Colonic mucosa (tissue), 4 donors: ENCODE results near the gene ESYT2. TPM values are rescaled to one million over a fixed set of nuclear protein-coding genes. Genes with fewer than 3 reads are reported as not detected.

ENCODE experiments used
- DNase-seq: peaks from one replicate; pipeline ENCODE4 v3.0.0-alpha.2; 2020
- H3K27ac ChIP-seq: fragments of 200-600 bp; one replicate; pipeline ENCODE4 v1.8.0; 2021
- H3K27me3 ChIP-seq: fragments of 200-600 bp; one replicate; pipeline ENCODE4 v1.8.0; 2021
- H3K36me3 ChIP-seq: fragments of 200-600 bp; one replicate; pipeline ENCODE4 v1.8.0; 2021
- H3K4me1 ChIP-seq: fragments of 200-600 bp; one replicate; pipeline ENCODE4 v1.8.0; 2021; ENCODE audit warnings: mild to moderate bottlenecking
- H3K4me3 ChIP-seq: fragments of 200-600 bp; one replicate; pipeline ENCODE4 v1.8.0; 2021
- H3K9ac ChIP-seq, 2 donors: one replicate each; pipeline ENCODE4 v1.7.0; 2013; ENCODE audit warnings: control low read depth in 2 of 2, low read depth in 2 of 2, low read length in 2 of 2
- H3K9me3 ChIP-seq: fragments of 200-600 bp; one replicate; pipeline ENCODE4 v1.8.0; 2021
- CTCF ChIP-seq: fragments of 200-600 bp; IDR thresholded peaks from one replicate; pipeline ENCODE4 v1.8.0; 2022; ENCODE audit warnings: antibody characterized with exemption, mild to moderate bottlenecking
- intact Hi-C: fragments of 100-400 bp; cut with DNase I; formaldehyde crosslinking; loops from one replicate; pipeline ENCODE4 v1.14.1; 2022
- total RNA-seq, 2 donors: library from RNA; stranded (reverse); fragmentation: NEBNext Ultra II Directional in 1 of 2; extraction: Animal tissue kit (Norgen Biotek cat#: 25700) in 1 of 2; gene quantifications; one replicate each; pipeline ENCODE4 v1.2.1, GENCODE V29; 2021
- donor health status: healthy.
- donor health status: DM: no; HTN: no; CAD: no.
- donor health status: DM: no; HTN: no; CAD: no.

ESYT2 gene
- total RNA-seq, 2 donors from 2014 or later, result 57.5 to 105 TPM

DNA sequence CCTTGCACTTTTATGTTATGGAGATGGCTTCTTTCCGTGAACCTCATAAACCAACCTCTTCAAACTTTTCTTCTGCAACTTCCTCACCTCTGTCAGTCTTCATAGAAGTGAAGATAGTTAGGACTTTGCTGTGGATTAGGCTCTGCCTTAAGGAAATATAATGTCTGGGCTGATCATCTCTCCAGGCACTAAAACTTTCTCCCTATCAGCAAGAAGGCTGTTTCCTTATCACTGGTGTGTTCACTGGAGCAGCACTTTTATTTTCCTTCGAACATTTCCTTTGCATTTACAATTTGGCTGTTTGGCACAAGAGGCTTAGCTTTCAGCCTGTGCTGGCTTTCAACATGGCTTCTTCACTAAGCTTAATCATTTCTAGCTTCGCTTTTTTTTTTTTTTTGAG is 52.8 kb downstream of the ESYT2 start:
- intact Hi-C loops, result loop anchor here (5.0 to 10.0 kb wide), 2 partner anchors 51 to 72 kb away; partner anchors contain the start of genes ESYT2 and NCAPG2
- DNase-seq, result no peak
- Histone ChIP-seq H3K4me1 (no peaks in the 10 kb centered on the region), H3K27me3 (no peaks in the 10 kb centered on the region), H3K4me3 (no peak overlapping the region), H3K9me3 (no peaks in the 10 kb centered on the region), H3K27ac (peak overlapping the region; percentile 45), H3K9ac (no peak overlapping the region), H3K36me3 (peaks cover 6% of the 10 kb centered on the region)
- TF ChIP-seq CTCF, result no peak

DNA sequence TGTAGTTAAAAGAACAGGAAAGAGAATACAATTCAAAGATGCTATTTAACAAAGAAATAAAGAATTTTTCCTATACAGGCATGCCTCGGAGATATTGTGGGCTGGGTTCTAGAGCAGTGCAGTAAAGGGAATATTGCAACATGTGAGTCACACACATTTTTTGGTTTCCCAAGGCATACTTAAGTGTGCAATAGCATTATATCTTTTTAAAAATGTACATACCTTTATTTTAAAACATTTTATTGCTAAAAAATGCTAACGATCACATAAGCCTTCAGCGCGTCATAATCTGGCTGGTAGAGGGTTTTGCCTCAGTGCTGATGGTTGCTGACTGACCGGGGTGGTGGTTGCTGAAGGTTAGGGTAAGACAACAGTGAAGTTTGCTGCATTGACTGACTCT is 54.4 kb downstream of the ESYT2 start:
- Histone ChIP-seq H3K36me3 (peaks cover 6% of the 10 kb centered on the region), H3K4me1 (no peaks in the 10 kb centered on the region), H3K9ac (no peak overlapping the region), H3K27ac (no peak overlapping the region), H3K27me3 (no peaks in the 10 kb centered on the region), H3K4me3 (no peak overlapping the region), H3K9me3 (no peaks in the 10 kb centered on the region)
- TF ChIP-seq CTCF, result no peak
- intact Hi-C loops, result loop anchor here (5.0 to 10.0 kb wide), 2 partner anchors 52 to 70 kb away; partner anchors contain the start of genes ESYT2 and NCAPG2
- DNase-seq, result no peak

GRCh38 chr7:158772916-158773315 is 56.4 kb downstream of the ESYT2 start:
- intact Hi-C loops, result loop anchor here (10.0 kb wide), 1 partner anchor 68 kb away; the partner anchor contains the start of gene NCAPG2
- no peaks in the 10 kb centered on the region for H3K4me1 ChIP-seq
- no peaks in the 10 kb centered on the region for H3K27me3 ChIP-seq
- H3K9ac ChIP-seq, result no peak overlapping the region
- no peak for TF ChIP-seq CTCF
- no peak for DNase-seq
- H3K9me3 ChIP-seq, result no peaks in the 10 kb centered on the region
- no peak overlapping the region for H3K4me3 ChIP-seq
- no peak overlapping the region for H3K27ac ChIP-seq
- H3K36me3 ChIP-seq, result peaks cover 6% of the 10 kb centered on the region

GRCh38 chr7:158771213-158771834 is 58.0 kb downstream of the ESYT2 start:
- Histone ChIP-seq H3K4me3 (no peak overlapping the region), H3K9me3 (no peaks in the 10 kb centered on the region), H3K9ac (no peak overlapping the region), H3K27me3 (no peaks in the 10 kb centered on the region), H3K27ac (no peak overlapping the region), H3K36me3 (peaks cover 6% of the 10 kb centered on the region), H3K4me1 (no peaks in the 10 kb centered on the region)
- no peak for TF ChIP-seq CTCF
- intact Hi-C loops, result loop anchor here (10.0 kb wide), 1 partner anchor 67 kb away; the partner anchor contains the start of gene NCAPG2
- DNase-seq, result no peak

- intact Hi-C loops, result no loop called here
- H3K36me3 ChIP-seq, result no peaks in the 10 kb centered on the region
These were observed 61.6 kb downstream of the ESYT2 start for GRCh38 chr7:158767707-158768106.

More at GRCh38 chr7:158767707-158768106, 61.6 kb downstream of the ESYT2 start:
- no peak overlapping the region for H3K4me3 ChIP-seq
- no peak overlapping the region for H3K9ac ChIP-seq
- H3K27ac ChIP-seq, result no peak overlapping the region
- DNase-seq, result no peak
- no peaks in the 10 kb centered on the region for H3K9me3 ChIP-seq
- no peaks in the 10 kb centered on the region for H3K27me3 ChIP-seq
- TF ChIP-seq CTCF, result no peak
- no peaks in the 10 kb centered on the region for H3K4me1 ChIP-seq
